ENCODE results near the gene RUFY3.
A peak's percentile ranks its signal among the peaks of the same experiment; 100 is the strongest.
"Not testable (repeated sequence)": the region's sequence is repeated elsewhere in the genome, so short reads cannot be mapped to it uniquely, and the experiment has no call there.

Gene RUFY3

DNA sequence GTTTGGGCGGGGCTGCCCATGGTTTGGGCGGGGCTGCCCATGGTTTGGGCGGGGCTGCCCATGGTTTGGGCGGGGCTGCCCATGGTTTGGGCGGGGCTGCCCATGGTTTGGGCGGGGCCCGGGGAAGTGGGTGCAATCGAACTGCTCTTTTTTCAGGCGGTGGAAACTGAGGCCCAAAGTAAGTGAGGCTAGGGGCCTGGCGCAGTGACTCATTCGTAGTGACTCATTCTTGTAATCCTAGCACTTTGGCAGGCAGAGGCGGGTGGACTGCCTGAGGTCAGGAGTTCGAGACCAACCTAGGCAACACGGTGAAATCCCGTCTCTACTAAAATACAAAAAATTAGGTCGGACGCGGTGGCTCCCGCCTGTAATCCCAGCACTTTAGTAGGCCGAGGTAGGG, 118.4 kb downstream of the RUFY3 start:
- H3K4me1 Mint-ChIP-seq: peaks cover 24 to 63% of the 10 kb centered on the region in 2 donors
- H3K27ac Mint-ChIP-seq: peak overlapping the region; percentile 67
- ATAC-seq (replicated peaks); H3K9me3 Mint-ChIP-seq; DNase-seq; H3K27me3 Mint-ChIP-seq: not testable (repeated sequence)
- peaks cover 14 to 22% of the 10 kb centered on the region in 2 donors for H3K36me3 Mint-ChIP-seq
- H3K4me3 Mint-ChIP-seq: peak overlapping the region; percentile 43 to 53

DNA sequence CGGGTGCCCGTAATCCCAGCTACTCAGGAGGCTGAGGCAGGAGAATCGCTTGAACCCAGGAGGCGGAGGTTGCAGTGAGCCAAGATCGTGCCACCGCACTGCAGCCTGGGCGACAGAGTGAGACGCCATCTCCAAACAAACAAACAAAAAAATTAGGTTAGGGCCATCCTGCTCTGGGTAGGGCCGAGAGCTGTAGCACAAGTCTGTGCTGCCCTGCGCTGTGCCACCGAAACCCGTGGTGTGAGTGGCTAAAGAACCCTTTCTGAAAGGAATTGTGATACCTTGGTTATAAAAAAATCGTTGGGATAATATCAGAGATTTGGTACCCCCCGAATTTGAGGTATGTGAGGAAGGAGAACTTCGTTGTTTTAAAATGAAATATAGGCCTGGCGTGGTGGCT, 118.9 kb downstream of the RUFY3 start:
- peak overlapping the region; percentile 67 for H3K27ac Mint-ChIP-seq
- H3K27me3 Mint-ChIP-seq; H3K9me3 Mint-ChIP-seq; ATAC-seq (replicated peaks); DNase-seq: not testable (repeated sequence)
- peaks cover 25 to 65% of the 10 kb centered on the region in 2 donors for H3K4me1 Mint-ChIP-seq
- peak overlapping the region in 1 of 2 donors; percentile 11 for H3K4me3 Mint-ChIP-seq
- peaks cover 13 to 22% of the 10 kb centered on the region in 2 donors for H3K36me3 Mint-ChIP-seq

DNA sequence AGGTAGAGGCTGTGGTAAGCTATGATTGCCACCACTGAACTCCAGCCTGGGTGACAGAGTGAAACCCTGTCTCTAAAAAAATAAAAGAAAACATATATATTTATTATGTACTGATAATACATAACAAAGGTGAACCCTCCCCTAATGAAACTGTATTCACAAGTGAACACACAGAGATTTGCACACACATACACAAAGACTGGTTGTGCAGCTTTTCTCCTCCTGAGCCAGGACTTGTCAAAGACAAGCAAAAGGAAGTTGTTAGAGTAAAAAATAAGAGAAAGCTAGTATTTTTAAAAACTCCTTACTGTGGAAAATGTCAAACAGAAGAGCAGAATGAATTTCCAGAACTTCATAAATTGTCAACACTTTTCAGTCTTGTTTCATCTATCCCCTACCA, 119.4 kb downstream of the RUFY3 start:
- Mint-ChIP-seq H3K27me3 (no peaks in the 10 kb centered on the region), H3K27ac (peak overlapping the region; percentile 97), H3K36me3 (peaks cover 13 to 16% of the 10 kb centered on the region in 2 donors), H3K9me3 (peaks cover 0 to 2% of the 10 kb centered on the region in 2 donors), H3K4me1 (peaks cover 23 to 61% of the 10 kb centered on the region in 2 donors), H3K4me3 (no peak overlapping the region)
- ATAC-seq (replicated peaks): no peak
- DNase-seq: no peak

- H3K9me3 Mint-ChIP-seq: peaks cover 0 to 2% of the 10 kb centered on the region in 2 donors
- H3K36me3 Mint-ChIP-seq: peaks cover 8 to 10% of the 10 kb centered on the region in 2 donors
- peak overlapping the region; percentile 97 for H3K27ac Mint-ChIP-seq
- peak overlapping the region; percentile 69 to 78 for H3K4me3 Mint-ChIP-seq
- DNase-seq: no peak
- no peaks in the 10 kb centered on the region for H3K27me3 Mint-ChIP-seq
- H3K4me1 Mint-ChIP-seq: peaks cover 20 to 61% of the 10 kb centered on the region in 2 donors
- no peak for ATAC-seq (replicated peaks)
Measured at GRCh38 chr4:70841951-70842350, 120.2 kb downstream of the RUFY3 start.

DNA sequence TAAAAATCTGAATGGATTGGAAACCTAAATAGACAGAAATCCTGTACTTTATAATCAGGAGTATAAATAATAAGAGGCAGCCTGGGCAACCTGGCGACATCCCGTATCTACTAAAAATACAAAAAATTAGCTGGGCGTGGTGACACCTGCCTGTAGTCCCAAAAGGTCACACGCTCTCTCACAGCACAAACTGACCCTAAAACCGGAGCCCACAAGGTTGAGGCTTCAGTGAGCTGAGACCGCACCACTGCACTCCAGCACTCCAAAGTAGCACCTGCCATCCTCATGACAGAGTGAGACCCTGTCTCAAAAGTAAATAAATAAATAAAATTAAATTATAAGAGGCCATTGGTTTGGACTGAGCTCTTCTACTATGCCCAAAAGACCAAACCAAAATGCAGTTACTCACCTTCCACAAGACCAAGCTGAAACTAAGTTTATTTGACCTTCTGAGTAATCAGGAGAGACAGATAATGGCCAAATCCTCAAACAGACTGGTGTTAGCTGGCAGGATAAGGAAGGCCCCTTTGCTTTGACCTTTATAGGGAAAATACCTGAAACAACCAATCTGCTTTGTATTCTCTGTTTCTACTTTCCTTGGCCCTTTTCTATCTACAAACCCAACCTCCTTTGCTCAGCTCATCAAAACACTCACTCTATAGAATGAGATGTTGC, 121.1 kb downstream of the RUFY3 start:
- peaks cover 0 to 2% of the 10 kb centered on the region in 2 donors for H3K9me3 Mint-ChIP-seq
- peak overlapping the region; percentile 97 for H3K27ac Mint-ChIP-seq
- ATAC-seq (replicated peaks) (peak; percentile 62 to 63), DNase-seq (peak; percentile 71)
- H3K4me1 Mint-ChIP-seq: peaks cover 22 to 67% of the 10 kb centered on the region in 2 donors
- peaks cover 7 to 9% of the 10 kb centered on the region in 2 donors for H3K36me3 Mint-ChIP-seq
- peak overlapping the region; percentile 69 to 78 for H3K4me3 Mint-ChIP-seq
- H3K27me3 Mint-ChIP-seq: no peaks in the 10 kb centered on the region

DNA sequence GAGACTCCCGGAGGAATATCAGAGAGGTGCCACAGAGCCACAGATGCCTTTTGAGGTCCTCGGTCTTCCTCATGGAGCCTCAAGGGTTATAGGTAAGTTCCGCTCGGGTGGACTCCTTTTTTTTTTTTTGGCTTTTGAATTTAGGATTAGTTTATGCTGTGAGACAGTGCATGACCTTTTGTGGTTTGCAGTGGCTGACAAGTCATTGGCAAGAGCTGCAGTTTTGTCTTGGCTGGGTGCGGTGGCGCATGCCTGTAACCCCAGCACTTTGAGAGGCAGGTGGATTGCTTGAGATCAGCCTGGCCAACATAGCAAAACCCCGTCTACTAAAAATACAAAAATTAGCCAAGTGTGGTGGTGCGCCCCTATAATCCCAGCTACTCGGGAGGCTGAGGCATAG, 122.4 kb downstream of the RUFY3 start:
- peaks cover 23 to 70% of the 10 kb centered on the region in 2 donors for H3K4me1 Mint-ChIP-seq

DNA sequence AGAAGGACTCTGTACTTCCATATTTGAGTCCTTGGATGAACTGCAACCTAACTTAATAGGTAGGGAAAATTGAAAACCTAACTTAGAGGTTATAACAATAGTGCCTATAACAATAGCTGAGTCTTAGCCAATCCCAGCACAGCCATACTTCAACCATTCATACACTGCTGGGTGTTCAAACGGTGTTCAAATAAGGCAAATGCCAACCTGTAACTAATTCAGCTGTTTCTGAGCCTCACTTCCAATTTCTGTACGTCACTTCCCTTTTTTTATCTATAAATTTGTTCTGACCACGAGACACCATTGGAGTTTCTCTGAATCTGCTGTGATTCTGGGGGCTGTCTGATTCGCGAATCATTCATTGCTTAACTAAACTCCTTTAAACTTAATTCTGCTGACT, 127.5 kb downstream of the RUFY3 start:
- peak; percentile 60 to 73 for ATAC-seq (replicated peaks)
- peak overlapping the region; percentile 41 to 56 for H3K4me3 Mint-ChIP-seq
- H3K9me3 Mint-ChIP-seq: peaks cover 0 to 4% of the 10 kb centered on the region in 2 donors
- peaks cover 21 to 49% of the 10 kb centered on the region in 2 donors for H3K4me1 Mint-ChIP-seq
- no peaks in the 10 kb centered on the region for H3K27me3 Mint-ChIP-seq
- H3K27ac Mint-ChIP-seq: peak overlapping the region; percentile 84
- H3K36me3 Mint-ChIP-seq: peaks cover 7% of the 10 kb centered on the region in 2 donors
- no peak for DNase-seq

More for the DNA sequence above, 122.4 kb downstream of the RUFY3 start:
- ATAC-seq (replicated peaks): peak; percentile 58 to 62
- Mint-ChIP-seq H3K36me3 (peaks cover 3 to 5% of the 10 kb centered on the region in 2 donors), H3K9me3 (peaks cover 0 to 2% of the 10 kb centered on the region in 2 donors), H3K4me3 (peak overlapping the region; percentile 61 to 73), H3K27ac (peak overlapping the region; percentile 97), H3K27me3 (no peaks in the 10 kb centered on the region)
- DNase-seq: peak; percentile 79

- ATAC-seq (replicated peaks): no peak
- Mint-ChIP-seq H3K27ac (no peak overlapping the region), H3K4me3 (no peak overlapping the region), H3K4me1 (peaks cover 4 to 12% of the 10 kb centered on the region in 2 donors), H3K36me3 (peaks cover 0 to 3% of the 10 kb centered on the region in 2 donors), H3K9me3 (no peaks in the 10 kb centered on the region), H3K27me3 (no peaks in the 10 kb centered on the region)
- DNase-seq: no peak
Measured at GRCh38 chr4:70855464-70855863, 133.7 kb downstream of the RUFY3 start.

Data from stimulated activated naive B cell treated with anti-CD40 and anti-IgM and Interleukin-4, amounts not matched to agents 10 μg/mL and 1 μg/mL and 100 μg/mL, for 72 hours (primary cell).